HG03439 (cell line): ENCODE data around the gene SEPTIN10.
"Not testable (repeated sequence)": the region's sequence is repeated elsewhere in the genome, so short reads cannot be mapped to it uniquely, and the experiment has no call there.

Source experiments
- ATAC-seq: cut with Tn5 transposase; IDR thresholded peaks from one replicate; pipeline ENCODE4 v1.9.1; 2021; ENCODE audit warnings: mild to moderate bottlenecking, moderate library complexity; ENCODE audit not compliant: unreplicated experiment

SEPTIN10 gene

DNA sequence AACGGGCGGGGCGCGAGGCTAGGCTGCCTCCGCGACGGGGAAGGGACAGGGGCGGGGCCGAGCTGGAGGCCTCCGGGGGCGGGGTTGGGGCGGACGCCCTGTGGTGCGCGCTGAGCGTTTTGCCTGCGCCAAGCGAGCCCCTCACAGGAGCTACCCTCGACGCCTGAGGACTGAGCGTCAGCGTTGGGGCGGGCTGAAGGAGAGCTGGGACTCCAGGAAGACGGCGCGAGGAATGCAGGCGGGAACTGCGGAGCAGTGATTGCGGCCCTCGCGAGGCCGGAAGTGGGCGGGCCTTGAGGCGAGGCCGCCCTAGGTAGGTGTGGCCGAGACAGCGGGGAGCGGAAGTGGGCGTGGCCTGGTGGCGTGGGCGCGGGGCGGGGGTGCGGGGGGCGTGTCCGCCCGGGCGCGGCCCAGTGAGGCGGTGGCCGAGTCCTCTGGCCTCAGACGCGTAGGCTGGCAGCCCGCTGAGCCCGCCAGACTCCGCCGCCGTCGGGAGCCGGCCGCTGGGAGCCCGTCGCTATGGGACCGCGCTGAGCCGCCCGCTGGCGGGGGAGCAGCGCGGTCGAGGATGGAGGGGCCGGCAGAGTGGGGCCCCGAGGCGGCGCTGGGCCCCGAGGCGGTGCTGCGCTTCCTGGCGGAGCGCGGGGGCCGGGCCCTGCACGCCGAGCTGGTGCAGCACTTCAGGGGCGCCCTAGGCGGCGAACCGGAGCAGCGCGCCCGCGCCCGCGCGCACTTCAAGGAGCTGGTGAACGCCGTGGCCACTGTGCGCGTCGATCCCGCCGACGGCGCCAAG, at the start of gene SEPTIN10, which contains the start of gene SOWAHC:
TSS of gene SEPTIN10 (minus strand) at position 45 of the 793 bp plus-strand sequence. CDS start 139 bp downstream, outside the sequence.
TSS of gene SOWAHC (plus strand) at position 443 of the 793 bp plus-strand sequence. CDS start at position 569, 126 bp downstream.
- no peak for ATAC-seq

DNA sequence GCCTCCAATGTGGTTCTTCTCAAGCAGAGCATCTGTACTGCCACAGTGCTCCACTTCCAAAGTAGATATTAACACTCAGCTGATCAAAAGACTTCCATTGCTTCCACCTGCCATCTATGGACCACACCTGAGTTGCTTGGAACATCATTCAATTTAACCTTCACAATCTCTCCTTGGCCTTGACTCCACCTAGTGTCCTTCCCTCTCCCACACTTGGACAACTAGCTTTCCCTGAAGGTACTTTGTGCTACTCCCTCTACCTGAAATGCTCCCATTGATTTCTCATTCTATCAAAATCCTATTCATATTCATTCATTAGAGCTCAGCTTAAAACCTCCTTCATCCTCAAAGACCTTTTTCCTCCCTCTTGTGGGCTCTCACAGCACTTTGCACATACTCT, 49.1 kb upstream of the SEPTIN10 start:
- no peak for ATAC-seq

DNA sequence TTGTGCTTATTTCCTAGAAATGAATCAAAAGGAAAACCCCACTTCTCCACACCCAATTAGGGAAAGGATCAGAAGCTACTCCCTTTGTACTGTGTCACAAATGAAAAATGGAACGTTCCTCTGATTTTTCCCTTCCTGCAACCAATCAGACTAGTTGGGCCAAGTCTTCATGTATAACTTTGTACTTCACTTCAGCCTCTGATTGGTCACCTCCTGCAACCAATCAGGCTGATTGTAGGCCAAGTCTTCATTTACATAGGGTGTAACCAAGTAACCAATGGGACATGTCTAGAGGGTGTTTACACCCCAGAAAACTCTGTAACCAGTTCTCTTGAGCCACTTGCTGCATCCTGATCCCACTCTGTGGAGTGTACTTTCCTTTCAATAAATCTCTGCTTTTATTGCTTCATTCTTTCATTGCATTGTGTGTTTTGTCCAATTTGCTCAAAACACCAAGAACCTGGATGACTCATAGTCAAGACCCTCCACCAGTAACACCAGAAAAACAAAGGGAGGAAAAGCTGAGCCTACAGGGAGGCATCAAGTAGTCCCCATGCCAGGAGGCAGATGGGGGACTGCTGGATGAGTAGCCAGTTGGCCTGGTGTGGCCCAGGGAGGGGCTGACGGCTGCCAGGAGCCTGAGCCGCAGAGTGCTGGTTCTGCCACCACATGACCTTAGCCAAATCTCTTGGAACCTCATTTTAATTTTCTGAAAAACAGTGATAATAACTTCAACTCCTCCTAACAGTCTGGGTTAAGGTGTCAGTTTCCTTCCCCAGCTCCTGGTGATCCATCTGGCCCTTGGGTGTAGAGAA, 46.5 kb upstream of the SEPTIN10 start:
- ATAC-seq, result no peak

- ATAC-seq, result no peak
Observed at GRCh38 chr2:109659396-109660045, 45.8 kb upstream of the SEPTIN10 start.

- ATAC-seq, result no peak
Observed at GRCh38 chr2:109655287-109655686, 41.5 kb upstream of the SEPTIN10 start.

- no peak for ATAC-seq
Observed at GRCh38 chr2:109654326-109655050, 40.7 kb upstream of the SEPTIN10 start.

DNA sequence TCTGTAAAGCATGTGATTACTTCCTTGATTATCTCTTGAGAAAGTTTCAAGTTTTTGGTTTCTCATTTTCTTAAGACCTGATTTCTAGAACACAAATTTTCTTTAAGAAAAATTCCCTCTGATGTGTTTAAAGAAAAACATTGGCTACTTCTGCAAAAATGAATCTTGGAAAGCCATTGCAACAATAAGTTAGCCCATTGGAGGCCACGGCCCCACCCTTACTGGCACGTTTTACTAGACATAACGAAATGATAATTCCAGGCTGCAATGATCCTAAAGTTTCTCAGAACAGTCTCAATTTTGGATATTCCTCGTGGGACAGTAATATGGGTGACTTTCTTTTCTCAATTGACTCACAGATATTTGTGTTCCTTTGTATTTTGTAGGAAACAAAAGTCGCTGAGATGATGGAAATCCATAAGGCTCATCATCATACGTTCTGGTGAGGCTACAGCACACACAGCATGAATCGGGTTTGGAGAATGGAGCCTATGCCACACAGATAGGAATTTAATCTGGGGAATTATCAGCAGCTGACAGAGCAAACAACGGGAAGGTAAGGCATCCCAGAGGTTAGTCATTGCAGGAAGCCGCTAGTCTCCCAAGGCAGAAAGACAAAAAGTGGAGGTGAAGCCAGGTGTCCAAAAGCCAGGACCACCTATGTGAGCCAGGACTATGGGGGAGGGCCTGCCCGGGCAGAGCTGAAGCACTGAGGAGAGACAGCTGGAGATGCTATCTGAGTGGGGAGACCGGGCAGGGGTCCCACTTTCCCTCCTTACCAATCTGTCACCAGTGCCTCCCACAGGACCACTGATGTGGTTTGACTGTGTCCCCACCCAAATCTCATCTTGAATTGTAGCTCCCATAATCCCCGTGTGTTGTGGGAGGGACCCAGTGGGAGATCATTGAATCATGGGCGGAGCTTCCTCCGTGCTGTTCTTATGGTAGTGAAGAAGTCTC, 36.2 kb upstream of the SEPTIN10 start:
- no peak for ATAC-seq

GRCh38 chr2:109648041-109648527, 34.3 kb upstream of the SEPTIN10 start:
- ATAC-seq, result no peak

DNA sequence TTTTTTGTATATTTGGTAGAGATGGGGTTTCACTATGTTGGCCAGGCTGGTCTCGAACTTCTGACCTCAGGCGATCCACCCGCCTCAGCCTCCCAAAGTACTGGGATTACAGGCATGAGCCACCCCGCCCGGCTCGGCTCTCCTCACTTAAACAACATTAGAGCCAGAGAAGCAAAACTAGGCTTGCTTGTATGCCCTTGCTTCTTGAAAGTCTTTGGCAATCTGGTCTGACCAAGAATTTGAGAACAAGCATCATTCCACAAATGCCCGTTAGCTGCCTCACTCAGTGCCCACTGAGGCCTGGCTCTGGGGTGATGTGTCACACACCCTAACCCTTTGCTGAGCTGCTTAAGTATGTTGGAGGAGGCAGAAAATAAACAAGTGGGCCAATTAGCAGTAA, 33.9 kb upstream of the SEPTIN10 start:
- ATAC-seq, result no peak

DNA sequence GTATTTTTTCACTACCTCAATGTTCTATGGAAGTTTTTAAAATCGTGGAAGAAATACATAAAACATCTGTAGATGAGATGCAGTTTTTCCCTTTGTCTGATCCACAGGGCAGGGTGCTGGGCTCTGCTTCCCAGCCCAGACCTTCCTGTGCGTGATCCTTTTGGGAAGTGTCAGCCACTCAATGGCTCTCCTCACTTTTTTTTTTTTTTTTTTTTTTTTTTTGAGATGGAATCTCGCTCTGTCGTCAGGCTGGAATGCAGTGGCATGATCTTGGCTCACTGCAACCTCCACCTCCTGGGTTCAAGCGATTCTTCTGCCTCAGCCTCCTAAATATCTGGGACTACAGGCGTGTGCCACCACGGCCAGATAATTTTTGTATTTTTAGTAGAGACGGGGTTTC, 33.2 kb upstream of the SEPTIN10 start:
- ATAC-seq, result no peak

GRCh38 chr2:109645412-109646184, 31.8 kb upstream of the SEPTIN10 start:
- no peak for ATAC-seq

GRCh38 chr2:109644571-109645275, 31.0 kb upstream of the SEPTIN10 start:
- no peak for ATAC-seq

DNA sequence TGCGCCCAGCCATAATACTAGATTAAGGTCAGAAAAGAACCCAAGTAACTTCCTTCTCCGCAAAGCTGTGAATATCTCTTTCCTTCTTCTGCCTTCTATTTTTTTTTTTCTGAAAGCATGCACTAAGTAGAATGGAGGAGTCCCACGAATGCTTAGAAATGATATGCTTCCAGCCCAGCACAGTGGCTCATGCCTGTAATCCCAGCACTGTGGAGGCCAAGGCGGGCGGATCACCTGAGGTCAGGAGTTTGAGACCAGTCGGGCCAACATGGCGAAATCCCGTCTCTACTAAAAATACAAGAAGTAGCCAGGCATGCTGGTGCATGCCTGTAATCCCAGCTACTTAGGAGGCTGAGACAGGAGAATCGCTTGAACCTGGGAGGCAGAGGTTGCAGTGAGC, 26.2 kb upstream of the SEPTIN10 start:
- ATAC-seq, result not testable (repeated sequence)

DNA sequence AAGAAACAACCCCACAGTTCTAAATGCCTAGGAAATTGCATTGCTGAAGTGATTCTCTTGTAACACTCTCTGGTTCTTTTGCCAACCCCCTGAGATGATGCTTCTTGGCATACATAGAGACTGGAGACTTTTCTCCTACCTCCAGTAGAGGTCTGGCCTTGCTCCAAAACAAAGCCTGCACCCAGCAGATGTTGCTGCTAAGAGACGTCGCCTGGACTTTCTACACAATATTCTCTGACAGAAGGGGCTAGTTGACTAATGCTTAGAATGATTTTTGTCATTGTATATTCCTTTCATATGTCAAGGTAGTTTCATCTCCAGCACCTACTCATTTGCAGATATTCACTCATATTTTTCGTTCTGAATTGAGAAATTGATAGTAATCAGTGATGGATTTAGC, 25.0 kb upstream of the SEPTIN10 start:
- ATAC-seq, result no peak

DNA sequence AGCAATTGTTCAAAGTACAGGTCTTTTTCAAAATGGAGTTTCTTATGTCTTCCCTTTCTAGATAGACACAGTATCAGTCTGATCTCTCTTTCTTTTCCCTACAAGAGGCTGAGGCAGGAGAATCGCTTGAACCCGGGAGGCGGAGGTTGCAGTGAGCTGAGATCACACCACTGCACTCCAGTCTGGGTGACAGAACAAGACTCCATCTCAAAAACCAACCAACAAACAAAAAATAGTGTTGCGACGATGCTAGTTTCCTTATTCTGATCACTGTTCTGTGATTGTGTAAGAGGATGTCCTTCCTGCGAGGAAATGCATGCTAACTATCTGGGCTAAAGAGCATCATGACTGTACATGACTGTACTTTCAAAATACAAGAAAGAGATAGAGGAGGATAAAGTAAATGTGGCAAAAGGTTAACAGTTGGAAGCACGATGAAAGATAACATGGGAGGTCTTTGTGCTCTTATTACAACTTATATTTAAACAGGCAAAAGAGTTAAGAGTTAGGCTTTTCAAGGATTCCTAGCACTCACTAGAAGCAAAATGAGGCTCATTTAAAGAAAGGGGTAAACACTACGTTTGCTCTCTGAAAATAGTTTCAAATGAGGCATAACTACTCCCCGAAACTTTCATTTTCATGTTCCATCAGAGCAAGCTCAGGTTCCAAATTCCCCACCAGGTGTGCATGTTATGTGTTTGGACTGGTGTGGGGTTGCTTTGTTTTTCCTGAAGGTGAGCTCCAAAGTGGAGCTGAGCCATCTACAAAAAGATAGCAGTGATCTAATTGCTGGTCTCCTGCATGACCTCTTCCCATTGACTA, 24.2 kb upstream of the SEPTIN10 start:
- ATAC-seq, result peak; percentile 88

DNA sequence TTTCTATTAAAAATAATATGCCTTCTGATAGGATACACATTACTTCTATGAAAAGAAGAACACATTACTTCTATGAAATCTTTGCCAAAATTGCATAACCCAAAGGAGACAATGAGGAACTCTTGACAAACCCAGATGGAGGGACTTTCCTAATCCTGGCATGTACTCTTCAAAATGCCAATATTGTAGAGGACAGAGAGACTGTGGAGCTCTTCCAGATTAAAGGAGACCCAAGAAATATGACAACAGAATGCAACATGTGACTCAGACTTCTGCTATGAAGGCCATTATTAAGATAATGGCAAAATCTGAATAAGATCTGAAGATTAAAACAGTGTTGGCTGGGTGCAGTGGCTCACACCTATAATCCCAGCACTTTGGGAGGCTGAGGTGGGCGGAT, 22.6 kb upstream of the SEPTIN10 start:
- no peak for ATAC-seq
